ENCODE data around the gene TEX264.
A peak's percentile ranks its signal among the peaks of the same experiment; 100 is the strongest.

The TEX264 gene

GRCh38 chr3:51680663-51681230 is 9.7 kb downstream of the TEX264 start:
- H2AFZ ChIP-seq (ENCODE audit: low read depth, low read length): no peak overlapping the region
- H3K9ac ChIP-seq (ENCODE audit: low read depth, low read length): no peak overlapping the region
- H3K4me1 ChIP-seq (ENCODE audit: insufficient read depth, low read length): peaks cover 28% of the 10 kb centered on the region
- H3K27me3 ChIP-seq (ENCODE audit: insufficient read depth, low read length, poor library complexity): no peaks in the 10 kb centered on the region
- H3K4me3 ChIP-seq (ENCODE audit: low read depth in 1 of 2, low read length in 2 of 2): no peak overlapping the region
- peaks cover 48% of the 10 kb centered on the region for H3K79me2 ChIP-seq (ENCODE audit: insufficient read depth, low read length)
- peaks cover 95% of the 10 kb centered on the region for H3K36me3 ChIP-seq (ENCODE audit: insufficient read depth, low read length)
- TF ChIP-seq CTCF (IDR thresholded peaks at IDR 0.05; ENCODE audit: borderline replicate concordance, extremely low read depth, low read length, poor library complexity, severe bottlenecking) (no peak), EZH2 (IDR thresholded peaks at IDR 0.05; ENCODE audit: borderline replicate concordance, low read depth, low read length, severe bottlenecking) (no peak)
- no peak for DNase-seq
- peak overlapping the region; percentile 25; the same call in 1 of the 2 replicates for H3K4me2 ChIP-seq (ENCODE audit: insufficient read depth, low read length)
- ATAC-seq (ENCODE audit: insufficient read depth, low read depth): no peak
- H3K9me3 ChIP-seq (ENCODE audit: insufficient read depth, low read length, severe bottlenecking): no peaks in the 10 kb centered on the region
- H4K20me1 ChIP-seq (ENCODE audit: insufficient read depth, low read length): peaks cover 82% of the 10 kb centered on the region
- peak overlapping the region; percentile 67 for H3K27ac ChIP-seq (ENCODE audit: low read length)

DNA sequence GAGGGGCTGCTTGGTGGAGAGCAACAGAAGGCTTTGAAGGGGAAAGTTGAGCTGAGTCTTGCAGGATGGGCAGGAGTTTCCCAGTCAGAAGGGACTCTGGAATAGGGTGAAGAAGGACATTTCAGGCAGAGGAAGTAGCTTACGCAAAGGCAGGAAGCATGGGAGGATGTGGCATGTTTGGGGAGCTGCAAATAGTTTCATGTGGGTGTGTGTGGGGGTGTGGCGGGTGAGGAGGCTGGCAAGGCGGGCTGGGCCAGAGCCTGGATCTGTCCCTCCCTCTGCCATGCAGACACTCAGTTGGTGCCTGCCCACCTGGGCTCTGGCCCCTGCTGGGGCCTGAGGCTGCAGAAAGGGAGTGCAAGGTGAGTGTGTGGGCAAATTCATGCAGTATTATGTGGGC is 10.4 kb downstream of the TEX264 start:
- H3K36me3 ChIP-seq (ENCODE audit: insufficient read depth, low read length): peaks cover 95% of the 10 kb centered on the region
- peak overlapping the region; percentile 67 for H3K27ac ChIP-seq (ENCODE audit: low read length)
- peaks cover 35% of the 10 kb centered on the region for H3K4me1 ChIP-seq (ENCODE audit: insufficient read depth, low read length)
- H3K4me2 ChIP-seq (ENCODE audit: insufficient read depth, low read length): peak overlapping the region; percentile 25; the same call in 1 of the 2 replicates
- H3K9me3 ChIP-seq (ENCODE audit: insufficient read depth, low read length, severe bottlenecking): no peaks in the 10 kb centered on the region
- ATAC-seq (ENCODE audit: insufficient read depth, low read depth) (peak; percentile 72), DNase-seq (peak; percentile 73)
- H3K9ac ChIP-seq (ENCODE audit: low read depth, low read length): no peak overlapping the region
- H4K20me1 ChIP-seq (ENCODE audit: insufficient read depth, low read length): peaks cover 84% of the 10 kb centered on the region
- TF ChIP-seq CTCF (IDR thresholded peaks at IDR 0.05; ENCODE audit: borderline replicate concordance, extremely low read depth, low read length, poor library complexity, severe bottlenecking): no peak
- TF ChIP-seq EZH2 (IDR thresholded peaks at IDR 0.05; ENCODE audit: borderline replicate concordance, low read depth, low read length, severe bottlenecking): no peak
- no peaks in the 10 kb centered on the region for H3K27me3 ChIP-seq (ENCODE audit: insufficient read depth, low read length, poor library complexity)
- no peak overlapping the region for H3K4me3 ChIP-seq (ENCODE audit: low read depth in 1 of 2, low read length in 2 of 2)
- peaks cover 43% of the 10 kb centered on the region for H3K79me2 ChIP-seq (ENCODE audit: insufficient read depth, low read length)
- H2AFZ ChIP-seq (ENCODE audit: low read depth, low read length): no peak overlapping the region

DNA sequence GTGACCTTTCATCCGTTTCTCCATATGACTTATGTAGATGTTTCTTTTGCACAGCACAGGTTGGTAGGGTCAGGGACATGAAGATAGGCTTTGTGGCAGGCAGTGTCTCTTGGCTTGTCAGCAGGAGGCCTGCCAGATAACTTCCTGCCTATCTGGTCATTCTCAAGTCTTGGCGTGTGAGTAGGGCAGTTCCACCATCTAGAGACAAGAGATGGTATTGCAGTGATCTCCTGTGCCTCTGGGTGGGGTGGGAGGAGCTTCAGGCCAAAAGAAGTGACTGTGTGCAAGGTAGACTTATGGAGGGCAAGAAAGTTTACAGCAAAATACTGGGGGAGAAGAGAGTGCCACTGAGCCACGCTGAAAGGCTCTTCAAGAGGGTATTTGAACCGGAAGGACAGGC is 11.0 kb downstream of the TEX264 start:
- Histone ChIP-seq H3K9me3 (ENCODE audit: insufficient read depth, low read length, severe bottlenecking) (no peaks in the 10 kb centered on the region), H3K36me3 (ENCODE audit: insufficient read depth, low read length) (peaks cover 96% of the 10 kb centered on the region), H3K27me3 (ENCODE audit: insufficient read depth, low read length, poor library complexity) (no peaks in the 10 kb centered on the region), H3K4me2 (ENCODE audit: insufficient read depth, low read length) (no peak overlapping the region), H3K27ac (ENCODE audit: low read length) (peak overlapping the region; percentile 67; the same call in 1 of the 2 replicates), H3K9ac (ENCODE audit: low read depth, low read length) (no peak overlapping the region), H4K20me1 (ENCODE audit: insufficient read depth, low read length) (peaks cover 80% of the 10 kb centered on the region), H3K4me1 (ENCODE audit: insufficient read depth, low read length) (peaks cover 41% of the 10 kb centered on the region), H3K4me3 (ENCODE audit: low read depth in 1 of 2, low read length in 2 of 2) (no peak overlapping the region), H3K79me2 (ENCODE audit: insufficient read depth, low read length) (peaks cover 41% of the 10 kb centered on the region), H2AFZ (ENCODE audit: low read depth, low read length) (no peak overlapping the region)
- ATAC-seq (ENCODE audit: insufficient read depth, low read depth) (peak; percentile 67), DNase-seq (peak; percentile 78)
- TF ChIP-seq EZH2 (IDR thresholded peaks at IDR 0.05; ENCODE audit: borderline replicate concordance, low read depth, low read length, severe bottlenecking) (no peak), CTCF (IDR thresholded peaks at IDR 0.05; ENCODE audit: borderline replicate concordance, extremely low read depth, low read length, poor library complexity, severe bottlenecking) (peak; percentile 87)
